HG02885 (cell line): Measurements from ENCODE around the gene DUSP15.

Experiments
- ATAC-seq: cut with Tn5 transposase; IDR thresholded peaks from one replicate; pipeline ENCODE4 v1.9.1; 2021; ENCODE audit warnings: mild to moderate bottlenecking; ENCODE audit not compliant: unreplicated experiment, poor library complexity

DUSP15 gene

GRCh38 chr20:31861385-31862156 lies 8.8 kb downstream of the DUSP15 start:
- ATAC-seq, result peak; percentile 66

- peak; percentile 22 for ATAC-seq
Measured at GRCh38 chr20:31861135-31861384, 9.3 kb downstream of the DUSP15 start.

- no peak for ATAC-seq
Measured at GRCh38 chr20:31860390-31861134, 9.8 kb downstream of the DUSP15 start.

GRCh38 chr20:31859998-31860380 lies 10.3 kb downstream of the DUSP15 start:
- no peak for ATAC-seq

GRCh38 chr20:31859266-31859997 lies 10.9 kb downstream of the DUSP15 start:
- no peak for ATAC-seq

GRCh38 chr20:31858760-31859083 lies 11.6 kb downstream of the DUSP15 start:
- no peak for ATAC-seq

GRCh38 chr20:31857861-31858759 lies 12.2 kb downstream of the DUSP15 start:
- ATAC-seq, result peak; percentile 71

GRCh38 chr20:31856516-31856915 lies 13.8 kb downstream of the DUSP15 start:
- ATAC-seq, result no peak

GRCh38 chr20:31853481-31853880 lies 16.8 kb downstream of the DUSP15 start:
- ATAC-seq, result no peak

- ATAC-seq, result no peak
Measured at GRCh38 chr20:31851240-31851955, 18.9 kb downstream of the DUSP15 start.

- ATAC-seq, result no peak
Measured at GRCh38 chr20:31849306-31849930, 20.9 kb downstream of the DUSP15 start.

- ATAC-seq, result no peak
Measured at GRCh38 chr20:31848088-31848999, 22.0 kb downstream of the DUSP15 start.

GRCh38 chr20:31846793-31847138 lies 23.6 kb downstream of the DUSP15 start:
- no peak for ATAC-seq

GRCh38 chr20:31845300-31845863 lies 24.9 kb downstream of the DUSP15 start, which contains the start of gene FOXS1:
Gene FOXS1 (minus strand): TSS chr20:31845604. CDS start chr20:31845542, 62 bp downstream.
- ATAC-seq, result no peak

GRCh38 chr20:31844737-31845299 lies 25.5 kb downstream of the DUSP15 start:
- ATAC-seq, result no peak

GRCh38 chr20:31843881-31844280 lies 26.4 kb downstream of the DUSP15 start:
- no peak for ATAC-seq

- ATAC-seq, result no peak
Measured at GRCh38 chr20:31843288-31843687, 27.0 kb downstream of the DUSP15 start.
